GOT3 (cell line): Measurements from ENCODE around the gene UBQLN3.

Experiments used
- DNase-seq: peaks from one replicate; lab custom pipeline; 2025; ENCODE audit warnings: mixed read lengths; lab: John Stamatoyannopoulos, UW

UBQLN3 gene

DNA sequence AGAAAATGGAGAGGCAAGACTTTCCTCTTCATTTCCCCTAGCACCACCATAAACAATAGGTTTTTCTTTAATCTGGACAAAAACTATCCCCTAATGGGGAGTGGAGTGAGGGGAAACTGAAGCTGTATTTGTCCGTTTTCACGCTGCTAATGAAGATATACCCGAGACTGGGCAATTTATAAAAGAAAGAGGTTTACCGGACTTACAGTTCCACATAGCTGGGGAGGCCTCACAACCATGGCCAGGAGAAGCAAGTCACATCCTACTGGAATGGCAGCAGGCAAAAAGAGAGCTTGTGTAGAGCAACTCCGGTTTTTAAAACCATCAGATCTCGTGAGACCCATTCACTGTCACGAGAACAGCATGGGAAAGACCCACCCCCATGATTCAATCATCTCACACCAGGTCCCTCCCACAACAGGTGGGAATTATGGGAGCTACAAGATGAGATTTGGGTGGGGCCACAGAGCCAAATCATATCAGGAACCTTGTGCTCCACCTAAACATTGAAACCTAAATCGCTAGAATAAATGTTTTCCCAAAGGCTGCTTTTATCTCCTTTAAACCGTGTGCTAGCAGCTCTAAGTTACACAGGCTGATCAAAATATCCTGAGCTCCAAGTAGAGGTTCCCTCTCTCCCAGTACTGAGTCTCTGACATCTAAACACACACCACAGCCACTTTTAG, 4.3 kb downstream of the UBQLN3 start:
- DNase-seq, result no peak

DNA sequence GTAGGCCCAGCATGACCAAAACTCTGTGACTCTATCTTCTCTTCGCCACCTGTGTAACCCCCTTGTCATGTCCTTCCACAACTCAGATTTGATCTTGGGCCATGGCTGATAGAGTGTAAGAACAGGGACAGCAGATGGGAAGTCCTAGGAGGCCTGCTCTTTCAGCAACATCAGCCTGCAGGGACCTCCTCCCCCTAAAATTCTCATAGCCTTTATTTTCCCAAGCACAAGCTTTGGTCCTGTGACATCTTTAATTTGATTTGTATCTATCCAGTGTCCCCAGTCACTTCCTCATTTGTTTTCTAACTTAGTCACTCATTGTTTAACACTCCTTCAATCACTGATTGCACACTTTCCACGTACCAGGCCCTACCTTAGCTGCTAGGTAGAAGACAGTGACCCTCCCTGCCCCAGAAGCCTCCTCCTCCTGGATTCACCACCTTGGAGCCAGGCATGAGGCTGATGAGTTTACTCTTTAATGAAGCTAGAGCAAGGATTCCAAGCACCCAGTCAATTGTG, 5.3 kb downstream of the UBQLN3 start:
- DNase-seq, result no peak

DNA sequence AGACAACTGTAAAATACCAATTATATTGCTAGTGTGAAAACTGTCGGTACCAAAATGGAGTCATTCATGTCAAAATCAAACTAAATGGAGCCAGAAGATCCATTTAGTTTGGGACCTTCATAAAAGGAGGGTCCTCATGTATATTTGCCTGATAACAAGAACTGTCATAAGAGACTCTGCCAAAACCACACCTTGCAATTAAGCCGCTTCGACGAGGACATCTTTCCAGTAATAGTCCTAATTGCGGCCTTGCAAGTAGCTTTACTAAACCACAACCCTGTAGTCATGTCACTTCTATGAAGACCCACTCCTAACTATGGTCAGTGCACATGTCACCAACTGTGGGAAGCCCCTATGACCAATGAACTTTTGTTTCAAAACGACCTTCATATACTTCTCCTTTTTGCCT, 9.4 kb downstream of the UBQLN3 start:
- no peak for DNase-seq

DNA sequence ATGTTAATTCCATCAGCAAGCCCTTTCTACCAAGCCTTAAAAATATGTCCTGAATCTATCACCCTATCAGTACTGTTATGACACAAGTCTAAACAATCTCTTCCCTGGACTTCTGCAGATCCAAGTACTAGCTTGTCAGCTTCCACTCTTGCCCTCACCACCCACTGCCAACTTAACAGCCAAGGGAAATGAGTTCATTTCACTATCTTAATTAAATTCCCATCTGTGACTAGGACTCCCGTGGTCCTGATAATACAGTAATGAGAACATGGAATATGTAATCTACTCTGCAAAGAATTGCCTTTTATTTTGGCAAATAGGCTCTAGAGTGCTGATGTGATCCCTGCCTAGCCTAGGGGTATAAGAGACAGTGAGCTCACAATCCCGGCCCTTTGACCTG, 10.1 kb downstream of the UBQLN3 start:
- DNase-seq, result no peak

DNA sequence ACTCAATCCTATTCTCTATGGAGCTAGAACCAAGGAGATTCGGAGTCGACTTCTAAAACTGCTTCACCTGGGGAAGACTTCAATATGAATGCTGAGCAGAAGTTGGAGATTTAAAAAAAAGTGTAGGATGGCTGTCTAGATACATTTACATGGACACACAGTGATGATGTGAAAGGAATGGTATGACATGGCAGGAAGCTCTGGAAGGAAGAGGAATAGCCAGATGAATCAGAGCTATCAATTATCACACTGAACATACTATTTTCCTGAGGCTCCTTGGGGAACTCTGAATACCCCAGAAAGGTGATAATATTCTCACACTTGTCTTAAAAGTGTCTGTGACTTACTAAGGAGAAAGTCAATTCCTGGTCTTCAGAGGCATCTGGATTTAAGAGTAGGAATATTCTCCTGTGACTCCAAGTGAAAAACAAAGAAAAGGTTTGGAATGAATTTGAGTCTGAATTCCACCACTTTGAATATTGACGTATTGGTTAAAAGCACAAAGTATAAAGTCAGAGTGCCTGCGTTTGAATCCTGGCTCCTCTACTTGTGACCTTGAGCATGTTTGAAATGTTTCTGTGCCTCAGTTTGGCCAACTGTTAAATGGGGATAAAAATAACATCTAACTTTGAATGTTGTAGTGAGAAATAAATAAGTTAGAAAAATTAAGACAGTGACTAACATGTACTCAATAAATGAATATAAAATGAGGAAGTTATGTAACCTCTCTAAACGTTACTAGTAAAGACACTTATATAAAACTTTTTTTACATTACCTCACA, 20.0 kb downstream of the UBQLN3 start:
- no peak for DNase-seq

DNA sequence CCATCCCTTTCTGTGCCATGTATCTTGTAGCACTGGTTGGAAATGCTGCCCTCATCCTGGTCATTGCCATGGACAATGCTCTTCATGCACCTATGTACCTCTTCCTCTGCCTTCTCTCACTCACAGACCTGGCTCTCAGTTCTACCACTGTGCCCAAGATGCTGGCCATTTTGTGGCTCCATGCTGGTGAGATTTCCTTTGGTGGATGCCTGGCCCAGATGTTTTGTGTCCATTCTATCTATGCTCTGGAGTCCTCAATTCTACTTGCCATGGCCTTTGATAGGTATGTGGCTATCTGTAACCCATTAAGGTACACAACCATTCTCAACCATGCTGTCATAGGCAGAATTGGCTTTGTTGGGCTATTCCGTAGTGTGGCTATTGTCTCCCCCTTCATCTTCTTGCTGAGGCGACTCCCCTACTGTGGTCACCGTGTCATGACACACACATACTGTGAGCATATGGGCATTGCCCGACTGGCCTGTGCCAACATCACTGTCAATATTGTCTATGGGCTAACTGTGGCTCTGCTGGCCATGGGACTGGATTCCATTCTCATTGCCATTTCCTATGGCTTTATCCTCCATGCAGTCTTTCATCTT, 20.9 kb downstream of the UBQLN3 start:
- no peak for DNase-seq

DNA sequence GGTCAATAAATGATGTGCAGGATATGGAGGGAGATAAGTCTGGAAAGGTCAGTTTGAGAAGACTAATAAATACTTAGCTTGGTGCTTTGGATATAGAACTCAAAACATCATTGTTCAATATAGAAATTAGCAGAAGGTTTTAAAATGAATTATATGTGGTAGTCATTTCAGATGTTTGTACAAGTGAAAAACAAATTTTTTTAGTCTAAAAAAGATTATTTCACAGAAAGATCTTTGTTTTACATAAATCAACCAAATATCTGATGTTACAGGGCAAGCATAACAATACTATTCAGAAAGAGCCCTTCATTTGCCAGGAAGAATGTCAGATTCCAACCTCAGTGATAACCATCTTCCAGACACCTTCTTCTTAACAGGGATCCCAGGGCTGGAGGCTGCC, 21.4 kb downstream of the UBQLN3 start, which contains the start of gene OR52D1:
Gene OR52D1, plus strand, starts transcription at position 301 of the 400 bp plus-strand sequence. Its CDS starts 22 bp downstream, at position 323.
- DNase-seq, result no peak

DNA sequence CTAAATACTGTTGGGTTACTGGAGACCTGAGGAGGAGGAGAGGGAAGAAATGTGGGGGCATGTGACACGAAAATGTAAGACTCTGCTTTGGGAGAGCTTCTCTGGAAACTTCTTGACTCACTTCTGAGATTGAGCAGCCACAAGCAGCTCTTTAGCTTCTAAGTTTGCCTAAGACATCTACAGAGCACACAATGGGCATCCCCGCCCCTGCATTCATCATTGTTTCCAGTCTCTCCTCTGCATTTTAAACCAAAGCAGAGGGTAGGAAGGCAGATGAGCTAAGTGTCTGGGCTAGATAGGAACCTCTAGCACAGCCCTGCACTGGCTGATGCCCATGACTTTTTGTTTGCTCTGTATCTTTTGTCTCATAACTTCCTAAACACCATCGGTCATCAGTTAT, 23.3 kb downstream of the UBQLN3 start:
- no peak for DNase-seq

DNA sequence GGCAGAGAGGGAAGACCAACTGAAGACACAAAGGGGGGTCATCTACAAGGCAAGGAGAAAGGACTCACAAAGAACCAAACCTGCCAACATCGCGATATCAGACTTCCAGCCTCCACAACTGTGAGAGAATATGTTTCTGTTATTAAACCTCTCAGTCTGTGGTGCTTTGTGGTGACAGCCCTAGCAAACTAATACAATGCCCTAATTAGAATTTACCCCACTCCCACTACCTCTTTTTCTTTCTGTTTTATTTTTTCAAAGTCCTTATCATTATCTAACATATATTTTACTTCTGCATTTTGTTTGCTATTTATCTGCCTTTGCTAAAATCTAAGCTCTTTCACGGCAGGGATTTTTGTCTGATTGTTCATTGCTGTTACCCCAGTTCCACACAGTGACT, 23.8 kb downstream of the UBQLN3 start:
- no peak for DNase-seq

DNA sequence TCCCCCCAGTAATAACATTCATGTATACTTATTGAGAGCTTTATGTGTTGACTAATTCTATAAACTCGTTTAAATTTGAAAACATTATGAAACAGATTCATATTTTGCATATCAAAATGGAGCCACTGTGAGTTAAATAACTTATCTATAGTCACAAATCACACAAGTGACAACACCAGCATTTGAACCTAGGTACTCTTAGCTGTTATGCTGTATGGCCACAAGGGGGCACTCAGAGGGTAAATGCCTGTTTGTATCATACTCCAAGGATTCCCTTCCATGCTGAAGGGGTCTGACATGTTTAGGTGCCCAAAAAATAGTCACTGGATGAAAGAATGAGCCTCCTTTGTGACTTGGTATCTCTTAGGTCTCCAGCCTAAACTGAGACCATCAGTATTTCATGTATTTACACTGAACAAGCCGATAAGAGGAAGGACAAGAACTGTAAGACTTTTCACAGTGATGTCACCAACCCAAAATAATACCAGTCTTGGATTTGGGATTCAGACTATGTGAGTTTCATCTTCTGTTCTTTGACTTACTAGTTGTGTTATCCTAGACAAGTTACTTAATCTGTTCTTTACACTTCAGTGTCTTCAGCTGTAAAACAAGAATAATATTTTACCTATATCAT, 33.5 kb downstream of the UBQLN3 start:
- no peak for DNase-seq

DNA sequence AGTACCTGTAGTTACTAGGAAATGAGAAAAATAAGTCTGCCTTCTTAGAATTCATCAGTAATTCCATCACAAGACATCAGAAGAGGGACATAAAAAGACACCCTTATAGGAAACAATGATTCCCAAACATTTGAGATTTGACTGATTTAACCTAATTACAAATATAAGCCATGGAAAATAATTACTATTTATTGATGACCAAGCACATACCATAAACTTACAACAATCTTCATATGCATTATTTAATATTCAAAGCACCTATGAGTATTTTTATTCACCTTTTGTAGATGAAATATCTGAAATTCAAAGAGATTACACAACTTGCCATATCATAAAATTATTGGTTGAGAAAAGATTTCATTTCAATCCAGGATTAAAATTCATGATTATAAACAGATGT, 35.8 kb downstream of the UBQLN3 start:
- DNase-seq, result no peak

DNA sequence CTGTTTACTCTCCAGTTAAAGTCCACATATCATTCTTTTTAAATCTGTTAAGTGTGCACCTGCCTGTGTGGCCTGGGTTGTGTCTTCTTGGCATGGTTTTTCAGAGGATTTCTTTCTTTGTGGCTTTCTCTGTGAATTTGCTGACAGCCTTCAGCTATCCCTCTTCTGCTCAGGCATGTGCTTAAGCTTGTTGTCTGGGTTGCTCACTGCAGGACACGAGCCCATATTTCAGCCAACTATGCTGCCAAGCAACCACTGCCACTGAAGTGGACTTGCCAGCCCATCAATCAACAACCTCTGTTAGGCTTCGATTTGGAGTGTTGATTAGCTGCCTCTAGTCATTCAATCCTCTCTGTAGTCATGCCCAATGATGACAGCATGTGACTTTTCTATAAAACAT, 42.2 kb downstream of the UBQLN3 start:
- DNase-seq, result no peak

DNA sequence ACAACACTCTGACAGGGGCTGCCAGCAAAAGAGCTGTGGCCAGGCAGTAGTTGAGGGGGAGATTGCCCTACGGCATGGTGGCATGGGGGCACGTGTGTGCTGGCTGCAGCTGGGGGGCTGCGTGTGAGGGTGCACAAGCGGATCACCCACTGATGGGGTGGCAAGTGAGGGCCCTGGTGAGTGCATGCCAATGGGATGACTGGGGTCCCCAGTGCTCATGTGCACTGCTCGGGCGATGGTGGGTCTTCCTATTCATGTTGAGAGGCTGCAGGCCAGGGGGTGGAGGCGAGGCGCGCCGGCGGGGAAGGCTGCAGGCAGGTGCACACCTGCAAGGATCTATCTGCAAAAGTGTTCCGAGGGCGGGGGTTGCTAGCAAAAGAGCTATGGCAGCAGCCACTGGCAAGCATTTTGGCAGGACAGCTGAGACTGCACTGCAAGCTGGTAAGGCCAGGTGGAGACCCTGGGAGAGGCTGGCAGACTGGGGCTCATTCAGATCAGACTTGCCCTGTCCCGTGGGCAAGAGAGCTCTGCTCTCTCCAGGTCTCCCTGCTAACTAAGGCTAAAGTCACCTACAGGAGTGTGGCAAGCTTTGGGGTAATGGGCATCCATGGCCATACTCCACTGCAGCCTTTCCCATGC, 48.7 kb downstream of the UBQLN3 start:
- no peak for DNase-seq
